GM12865 (cell line): ENCODE data around the gene RANBP3.
"Not testable (repeated sequence)": the region's sequence is repeated elsewhere in the genome, so short reads cannot be mapped to it uniquely, and the experiment has no call there.

ENCODE experiments used
- DNase-seq: peaks from one replicate; pipeline ENCODE4 v3.0.0; 2010; ENCODE audit warnings: low read depth
- H3K4me3 ChIP-seq: 2 replicates; pipeline ENCODE4 v1.5.1; 2011; ENCODE audit warnings: mild to moderate bottlenecking, low read depth, low read length, control low read depth
- CTCF ChIP-seq: IDR thresholded peaks from 2 replicates; pipeline ENCODE4 v1.5.1; 2011; ENCODE audit warnings: low read length, control low read depth, low read depth, inconsistent platforms; ENCODE audit not compliant: insufficient read depth; ENCODE audit errors: missing control alignments

Gene RANBP3

GRCh38 chr19:5966215-5966614, 11.7 kb downstream of the RANBP3 start:
- DNase-seq = no peak
- TF ChIP-seq CTCF = no peak
- no peak overlapping the region for H3K4me3 ChIP-seq

GRCh38 chr19:5964816-5965565, 12.9 kb downstream of the RANBP3 start:
- TF ChIP-seq CTCF = no peak
- no peak for DNase-seq
- H3K4me3 ChIP-seq = no peak overlapping the region

- DNase-seq = no peak
- no peak overlapping the region for H3K4me3 ChIP-seq
- TF ChIP-seq CTCF = no peak
Measured at GRCh38 chr19:5963855-5964254, 14.1 kb downstream of the RANBP3 start.

GRCh38 chr19:5963259-5963658, 14.7 kb downstream of the RANBP3 start:
- H3K4me3 ChIP-seq, DNase-seq: not testable (repeated sequence)

- DNase-seq = no peak
- no peak for TF ChIP-seq CTCF
- H3K4me3 ChIP-seq = no peak overlapping the region
Measured at GRCh38 chr19:5961969-5962945, 15.7 kb downstream of the RANBP3 start.

- not testable (repeated sequence) for H3K4me3 ChIP-seq, DNase-seq
Measured at GRCh38 chr19:5961641-5961968, 16.3 kb downstream of the RANBP3 start.

- no peak for TF ChIP-seq CTCF
- DNase-seq = no peak
- H3K4me3 ChIP-seq = no peak overlapping the region
Measured at GRCh38 chr19:5960005-5961001, 17.6 kb downstream of the RANBP3 start.
